ENCODE data around the gene CD47. TPM values are rescaled to one million over a fixed set of nuclear protein-coding genes. Genes with fewer than 3 reads are reported as not detected.

Gene CD47
- total RNA-seq, 1 experiment from 2014 or later: 76.9 TPM

DNA sequence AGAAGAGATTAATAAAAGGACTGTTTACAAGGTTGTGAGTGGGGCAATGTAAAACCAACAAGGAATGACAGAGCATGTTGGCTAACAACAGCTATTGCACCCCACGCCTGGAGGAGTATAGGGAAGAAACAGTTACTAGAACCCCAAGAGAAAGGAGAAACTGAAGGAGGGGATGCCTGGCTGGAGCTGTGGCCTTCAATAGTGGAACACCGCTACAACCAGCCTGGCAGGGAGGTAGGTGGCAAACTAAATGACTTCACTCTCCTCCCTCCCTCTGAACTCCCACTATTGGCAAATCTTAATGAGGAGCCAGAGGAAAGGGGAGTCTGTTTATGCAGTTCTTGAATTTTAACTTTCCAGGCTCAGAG is 7.2 kb upstream of the CD47 start:
- H3K4me2 ChIP-seq: no peak overlapping the region
- peaks cover 6% of the 10 kb centered on the region; the same call in 1 of the 2 replicates for H3F3A ChIP-seq (ENCODE audit: insufficient read depth, low read depth)
- DNase-seq: no peak
- H3K79me2 ChIP-seq (ENCODE audit: low read depth): no peaks in the 10 kb centered on the region
- H3K9me2 ChIP-seq (ENCODE audit: insufficient read depth): no peaks in the 10 kb centered on the region
- H3K27me3 ChIP-seq (ENCODE audit: insufficient read depth, low read depth): no peaks in the 10 kb centered on the region
- CTCF ChIA-PET: no interaction called here
- H4K20me1 ChIP-seq (ENCODE audit: insufficient read depth): no peaks in the 10 kb centered on the region
- no TSS peak for BruUV-seq (replicated peaks)
- intact Hi-C loops (cut with micrococcal nuclease; ENCODE audit: unreplicated experiment): no loop called here
- no peak overlapping the region for H3K27ac ChIP-seq
- no peaks in the 10 kb centered on the region for H3K9me3 ChIP-seq (ENCODE audit: insufficient read depth, low read depth)
- TF ChIP-seq, protein P1, sequence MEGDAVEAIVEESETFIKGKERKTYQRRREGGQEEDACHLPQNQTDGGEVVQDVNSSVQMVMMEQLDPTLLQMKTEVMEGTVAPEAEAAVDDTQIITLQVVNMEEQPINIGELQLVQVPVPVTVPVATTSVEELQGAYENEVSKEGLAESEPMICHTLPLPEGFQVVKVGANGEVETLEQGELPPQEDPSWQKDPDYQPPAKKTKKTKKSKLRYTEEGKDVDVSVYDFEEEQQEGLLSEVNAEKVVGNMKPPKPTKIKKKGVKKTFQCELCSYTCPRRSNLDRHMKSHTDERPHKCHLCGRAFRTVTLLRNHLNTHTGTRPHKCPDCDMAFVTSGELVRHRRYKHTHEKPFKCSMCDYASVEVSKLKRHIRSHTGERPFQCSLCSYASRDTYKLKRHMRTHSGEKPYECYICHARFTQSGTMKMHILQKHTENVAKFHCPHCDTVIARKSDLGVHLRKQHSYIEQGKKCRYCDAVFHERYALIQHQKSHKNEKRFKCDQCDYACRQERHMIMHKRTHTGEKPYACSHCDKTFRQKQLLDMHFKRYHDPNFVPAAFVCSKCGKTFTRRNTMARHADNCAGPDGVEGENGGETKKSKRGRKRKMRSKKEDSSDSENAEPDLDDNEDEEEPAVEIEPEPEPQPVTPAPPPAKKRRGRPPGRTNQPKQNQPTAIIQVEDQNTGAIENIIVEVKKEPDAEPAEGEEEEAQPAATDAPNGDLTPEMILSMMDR (conservative IDR thresholded peaks at IDR 0.05): no peak
- no peak for TF ChIP-seq EZH2 (IDR thresholded peaks at IDR 0.05; ENCODE audit: low read depth)
- H2AFZ ChIP-seq: no peak overlapping the region
- POLR2A ChIA-PET (ENCODE audit: unreplicated experiment): no interaction called here
- no peaks in the 10 kb centered on the region for H3K36me3 ChIP-seq (ENCODE audit: low read depth)
- H3K4me3 ChIP-seq: no peak overlapping the region
- peaks cover 9% of the 10 kb centered on the region for H3K4me1 ChIP-seq (replicated peaks; ENCODE audit: insufficient read depth)

DNA sequence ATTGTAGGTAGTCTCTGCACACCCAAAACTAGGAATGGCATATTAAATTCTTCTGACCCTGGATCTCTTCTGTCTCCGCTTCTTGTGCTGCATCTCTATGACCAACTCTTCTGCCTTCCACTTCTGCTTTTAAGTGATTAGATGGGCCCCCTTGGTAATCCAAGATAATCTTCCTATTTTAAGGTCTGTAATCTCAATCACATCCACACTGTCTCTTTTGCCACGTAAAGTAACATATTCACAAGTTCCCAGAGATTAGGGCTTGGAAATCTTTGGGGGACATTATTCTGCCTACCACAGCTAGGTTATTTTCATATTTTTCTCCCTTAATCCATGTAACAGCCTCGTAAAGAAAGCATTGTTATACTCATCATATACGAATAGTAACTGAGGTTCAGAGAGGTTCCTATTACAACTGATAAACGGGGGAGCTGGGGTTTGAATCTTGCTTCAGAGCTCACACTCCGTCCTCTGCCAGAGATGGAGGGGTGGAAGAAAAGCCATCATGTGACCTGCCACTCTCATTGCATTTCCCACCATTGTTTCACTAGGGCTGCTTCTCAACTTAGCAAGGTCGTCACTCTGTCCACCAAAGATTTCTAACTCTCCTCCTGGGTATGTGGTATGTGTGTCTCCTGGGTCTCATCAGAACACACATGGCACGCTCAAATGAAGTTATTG is 6.6 kb upstream of the CD47 start:
- no TSS peak for BruUV-seq (replicated peaks)

DNA sequence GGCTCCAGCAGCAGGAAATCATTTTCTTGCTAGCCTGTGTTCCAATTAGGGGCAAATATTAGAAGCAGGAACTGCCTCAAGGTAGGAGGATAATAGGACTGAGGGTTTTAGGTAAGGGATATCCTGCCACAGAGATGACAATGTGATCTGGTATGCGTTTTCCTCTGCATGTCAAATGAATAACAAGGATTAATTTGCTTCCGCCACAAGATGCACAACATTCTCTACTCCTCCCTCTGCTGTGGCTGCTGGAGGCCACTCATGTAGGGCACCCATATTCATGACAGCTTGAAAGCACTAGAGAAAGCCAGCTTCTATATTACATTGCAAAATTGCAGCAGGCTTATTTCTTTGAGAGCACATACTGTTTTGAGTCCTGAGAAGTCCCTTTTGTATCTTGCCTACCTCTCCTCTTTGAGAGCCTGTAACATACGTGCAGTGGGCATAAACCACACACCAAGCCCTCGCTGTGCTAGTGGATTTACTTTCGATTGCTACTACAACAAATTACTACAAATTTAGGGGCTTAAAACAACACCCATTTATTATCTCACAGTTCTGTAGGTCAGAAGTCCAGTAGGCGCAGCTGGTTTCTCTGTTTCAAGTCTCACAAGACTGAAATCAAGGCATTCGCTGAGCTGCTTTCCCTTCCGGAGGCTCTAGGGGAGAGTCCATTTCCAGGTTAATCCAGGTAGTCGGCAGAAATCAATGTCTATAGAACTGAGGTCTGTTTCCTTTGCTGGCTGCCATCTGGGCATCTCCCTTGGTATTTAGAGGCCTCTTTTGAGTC is 5.9 kb upstream of the CD47 start:
- no TSS peak for BruUV-seq (replicated peaks)
- POLR2A ChIA-PET (ENCODE audit: unreplicated experiment): no interaction called here
- peaks cover 10% of the 10 kb centered on the region for H3K4me1 ChIP-seq (replicated peaks; ENCODE audit: insufficient read depth)
- H3F3A ChIP-seq (ENCODE audit: insufficient read depth, low read depth): peaks cover 11% of the 10 kb centered on the region
- intact Hi-C loops (cut with micrococcal nuclease; ENCODE audit: unreplicated experiment): no loop called here
- TF ChIP-seq, protein P1 (conservative IDR thresholded peaks at IDR 0.05): no peak
- TF ChIP-seq EZH2 (IDR thresholded peaks at IDR 0.05; ENCODE audit: low read depth): no peak
- no peaks in the 10 kb centered on the region for H4K20me1 ChIP-seq (ENCODE audit: insufficient read depth)
- H3K36me3 ChIP-seq (ENCODE audit: low read depth): no peaks in the 10 kb centered on the region
- no peaks in the 10 kb centered on the region for H3K27me3 ChIP-seq (ENCODE audit: insufficient read depth, low read depth)
- H3K9me3 ChIP-seq (ENCODE audit: insufficient read depth, low read depth): no peaks in the 10 kb centered on the region
- CTCF ChIA-PET: no interaction called here
- H3K4me3 ChIP-seq: no peak overlapping the region
- H3K79me2 ChIP-seq (ENCODE audit: low read depth): no peaks in the 10 kb centered on the region
- no peak overlapping the region for H2AFZ ChIP-seq
- no peak overlapping the region for H3K27ac ChIP-seq
- peak in 1 of 2 experiments; percentile 73 for DNase-seq
- no peak overlapping the region for H3K4me2 ChIP-seq
- no peaks in the 10 kb centered on the region for H3K9me2 ChIP-seq (ENCODE audit: insufficient read depth)

More for the DNA sequence above, 6.6 kb upstream of the CD47 start:
- ChIA-PET POLR2A (ENCODE audit: unreplicated experiment) (no interaction called here), CTCF (no interaction called here)
- peaks cover 6% of the 10 kb centered on the region; the same call in 1 of the 2 replicates for H3F3A ChIP-seq (ENCODE audit: insufficient read depth, low read depth)
- no peak overlapping the region for H3K4me2 ChIP-seq
- H3K27ac ChIP-seq: no peak overlapping the region
- H3K9me3 ChIP-seq (ENCODE audit: insufficient read depth, low read depth): no peaks in the 10 kb centered on the region
- H3K79me2 ChIP-seq (ENCODE audit: low read depth): no peaks in the 10 kb centered on the region
- no peaks in the 10 kb centered on the region for H3K9me2 ChIP-seq (ENCODE audit: insufficient read depth)
- intact Hi-C loops (cut with micrococcal nuclease; ENCODE audit: unreplicated experiment): no loop called here
- H3K27me3 ChIP-seq (ENCODE audit: insufficient read depth, low read depth): no peaks in the 10 kb centered on the region
- no peaks in the 10 kb centered on the region for H4K20me1 ChIP-seq (ENCODE audit: insufficient read depth)
- H3K36me3 ChIP-seq (ENCODE audit: low read depth): no peaks in the 10 kb centered on the region
- no peak for DNase-seq
- no peak overlapping the region for H3K4me3 ChIP-seq
- no peak overlapping the region for H2AFZ ChIP-seq
- H3K4me1 ChIP-seq (replicated peaks; ENCODE audit: insufficient read depth): peaks cover 9% of the 10 kb centered on the region
- no peak for TF ChIP-seq EZH2 (IDR thresholded peaks at IDR 0.05; ENCODE audit: low read depth)
- TF ChIP-seq, protein P1 (conservative IDR thresholded peaks at IDR 0.05): no peak
